HUES6 (cell line): ENCODE data around the gene CLK1.
A peak's percentile ranks its signal among the peaks of the same experiment; 100 is the strongest.
"Not testable (repeated sequence)": the region's sequence is repeated elsewhere in the genome, so short reads cannot be mapped to it uniquely, and the experiment has no call there.

Source experiments
- H3K27ac ChIP-seq: 2 replicates; pipeline ENCODE4 v1.7.0; 2013; ENCODE audit warnings: low read depth, mild to moderate bottlenecking, low read length, inconsistent platforms
- H3K27me3 ChIP-seq: 2 replicates; pipeline ENCODE4 v1.6.1; 2013; ENCODE audit warnings: low read length; ENCODE audit not compliant: control insufficient read depth, insufficient read depth
- H3K36me3 ChIP-seq: 2 replicates; pipeline ENCODE4 v1.6.1; 2013; ENCODE audit warnings: low read length; ENCODE audit not compliant: control insufficient read depth, insufficient read depth
- H3K4me1 ChIP-seq: 2 replicates; pipeline ENCODE4 v1.6.1; 2013; ENCODE audit warnings: low read length; ENCODE audit not compliant: control insufficient read depth, insufficient read depth
- H3K4me3 ChIP-seq: 2 replicates; pipeline ENCODE4 v1.5.1; 2013; ENCODE audit warnings: low read depth, low read length
- H3K9ac ChIP-seq: one replicate; pipeline ENCODE4 v1.6.1; 2013; ENCODE audit warnings: mild to moderate bottlenecking, low read length
- H3K9me3 ChIP-seq: 2 replicates; pipeline ENCODE4 v1.6.1; 2013; ENCODE audit warnings: low read depth, low read length; ENCODE audit not compliant: control insufficient read depth, insufficient read depth

The CLK1 gene

DNA sequence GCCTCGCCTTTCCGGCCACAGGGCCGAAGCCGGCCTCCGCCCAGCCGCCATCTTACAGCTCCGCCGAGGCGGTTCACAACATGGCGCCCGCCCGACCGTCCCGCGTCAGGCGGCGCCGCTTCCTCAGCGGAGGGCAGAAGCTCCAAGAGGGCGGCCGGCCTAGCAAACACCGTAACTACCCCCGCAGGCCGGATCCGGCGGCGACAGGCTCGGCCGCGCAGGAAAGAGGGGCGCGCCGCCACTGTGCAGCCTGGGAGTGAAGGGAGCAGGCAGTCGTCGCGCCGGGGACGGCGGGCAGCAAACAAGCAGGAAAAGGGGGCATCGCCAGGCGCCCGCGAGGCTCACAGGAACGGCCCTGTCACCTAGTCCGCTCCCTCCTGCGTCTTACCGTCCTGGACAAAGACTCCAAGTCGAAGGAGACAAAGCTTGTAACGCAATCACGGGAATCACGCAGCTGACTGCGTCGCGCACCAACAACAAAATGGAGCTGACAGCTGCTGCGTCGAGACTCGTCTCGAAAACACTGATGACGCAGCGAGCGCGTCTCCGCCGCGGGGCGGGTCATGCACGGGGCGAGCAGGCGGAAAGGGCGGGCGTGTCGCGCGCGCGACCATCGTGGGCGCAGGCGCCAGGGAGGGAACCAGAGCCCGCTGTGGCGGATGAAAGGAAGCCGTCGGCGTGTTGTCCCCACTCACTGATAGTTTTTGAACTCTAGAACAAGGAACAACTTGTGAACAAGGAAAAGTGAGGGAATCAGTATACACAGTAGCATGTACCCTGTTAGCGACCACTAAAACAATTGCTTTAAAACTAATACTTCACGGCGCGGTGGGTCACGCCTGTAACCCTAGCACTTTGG is at the start of gene CLK1:
Gene CLK1, minus strand, starts transcription at position 483 of the 859 bp plus-strand sequence. CDS start 2,796 bp downstream, outside the sequence.
- Histone ChIP-seq H3K27me3 (no peaks in the 10 kb centered on the region), H3K4me1 (peaks cover 3% of the 10 kb centered on the region), H3K9me3 (no peaks in the 10 kb centered on the region), H3K4me3 (peak within 1 kb of the TSS; percentile 85), H3K36me3 (peaks cover 22% of the 10 kb centered on the region), H3K9ac (peak within 1 kb of the TSS; percentile 94), H3K27ac (peak within 1 kb of the TSS; percentile 92)

DNA sequence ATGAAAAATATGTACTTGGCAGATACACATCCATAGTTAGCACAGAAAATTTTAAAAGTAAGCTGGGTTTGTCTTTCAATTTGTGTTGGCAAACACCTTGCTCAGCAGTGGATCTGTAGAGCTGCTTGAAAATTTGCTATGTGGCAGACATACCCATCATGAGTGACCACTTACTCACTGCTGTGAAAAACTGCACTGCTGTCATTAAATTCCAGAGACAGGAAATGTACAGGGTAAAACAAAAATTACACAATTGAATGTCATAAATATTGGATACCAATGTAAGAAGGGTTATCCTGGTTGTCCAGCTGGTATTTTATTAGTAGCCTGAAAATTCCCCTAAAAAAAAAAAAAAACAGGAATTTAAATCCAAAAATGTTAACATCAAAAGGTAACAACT is 49.2 kb upstream of the CLK1 start:
- no peaks in the 10 kb centered on the region for H3K27me3 ChIP-seq
- no peaks in the 10 kb centered on the region for H3K4me1 ChIP-seq
- no peak overlapping the region for H3K4me3 ChIP-seq
- no peak overlapping the region for H3K27ac ChIP-seq
- no peaks in the 10 kb centered on the region for H3K9me3 ChIP-seq
- no peak overlapping the region for H3K9ac ChIP-seq
- peaks cover 87% of the 10 kb centered on the region for H3K36me3 ChIP-seq

DNA sequence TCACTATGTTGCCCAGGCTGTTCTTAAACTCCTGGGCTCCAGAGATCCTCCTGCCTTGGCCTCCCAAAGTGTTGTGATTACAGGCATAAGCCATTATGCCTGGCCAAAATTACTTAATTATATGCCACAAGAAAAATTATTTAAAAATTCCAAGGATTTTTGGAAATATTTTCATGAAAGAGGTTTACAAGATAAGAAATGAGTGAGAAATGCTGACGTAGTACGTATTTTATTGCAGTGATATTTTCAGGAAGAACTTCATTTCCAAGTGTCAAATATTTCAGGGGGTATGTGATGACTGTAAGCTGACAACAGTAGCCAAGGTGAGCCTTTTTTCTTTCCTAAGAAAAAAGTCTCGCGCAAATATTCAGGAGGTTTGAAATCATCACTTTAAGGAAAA is 45.5 kb upstream of the CLK1 start:
- Histone ChIP-seq H3K36me3 (peaks cover 75% of the 10 kb centered on the region), H3K4me1 (no peaks in the 10 kb centered on the region), H3K9me3 (no peaks in the 10 kb centered on the region), H3K4me3 (no peak overlapping the region), H3K27ac (no peak overlapping the region), H3K27me3 (no peaks in the 10 kb centered on the region), H3K9ac (no peak overlapping the region)

DNA sequence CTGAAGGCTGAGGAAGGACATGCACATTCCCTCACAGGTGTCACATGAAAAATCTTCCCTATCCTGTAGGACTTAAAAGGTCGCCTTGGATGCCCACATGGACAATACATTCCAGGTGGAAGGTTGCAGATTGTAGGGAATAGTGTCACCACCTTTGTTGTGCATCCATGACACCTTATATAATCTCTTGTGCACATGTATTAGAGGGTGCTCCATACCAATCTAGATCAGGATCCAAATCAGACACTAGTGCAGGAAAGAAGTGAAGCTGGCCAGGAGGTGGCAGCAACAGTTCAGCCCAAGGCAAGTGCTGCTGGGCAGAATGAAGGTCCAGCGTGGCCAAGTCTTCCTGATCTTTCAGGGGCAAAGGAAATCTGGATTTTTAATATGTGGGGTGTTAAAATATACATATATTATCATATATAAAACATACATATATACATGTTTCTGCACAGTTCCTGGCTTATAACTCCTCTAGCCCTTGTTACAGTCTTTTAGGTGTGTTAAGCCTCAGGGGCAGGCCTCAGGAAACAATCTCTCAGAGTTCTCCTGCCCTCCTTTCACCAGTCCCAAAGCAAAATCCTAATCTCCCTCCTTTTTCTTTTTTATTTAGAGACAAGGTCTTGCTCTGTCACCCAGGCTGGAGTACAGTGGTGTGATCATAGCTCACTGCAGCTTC is 41.3 kb upstream of the CLK1 start:
- Histone ChIP-seq H3K4me3 (no peak overlapping the region), H3K9ac (no peak overlapping the region), H3K27ac (no peak overlapping the region), H3K36me3 (peaks cover 69% of the 10 kb centered on the region), H3K9me3 (no peaks in the 10 kb centered on the region), H3K4me1 (no peaks in the 10 kb centered on the region), H3K27me3 (no peaks in the 10 kb centered on the region)

DNA sequence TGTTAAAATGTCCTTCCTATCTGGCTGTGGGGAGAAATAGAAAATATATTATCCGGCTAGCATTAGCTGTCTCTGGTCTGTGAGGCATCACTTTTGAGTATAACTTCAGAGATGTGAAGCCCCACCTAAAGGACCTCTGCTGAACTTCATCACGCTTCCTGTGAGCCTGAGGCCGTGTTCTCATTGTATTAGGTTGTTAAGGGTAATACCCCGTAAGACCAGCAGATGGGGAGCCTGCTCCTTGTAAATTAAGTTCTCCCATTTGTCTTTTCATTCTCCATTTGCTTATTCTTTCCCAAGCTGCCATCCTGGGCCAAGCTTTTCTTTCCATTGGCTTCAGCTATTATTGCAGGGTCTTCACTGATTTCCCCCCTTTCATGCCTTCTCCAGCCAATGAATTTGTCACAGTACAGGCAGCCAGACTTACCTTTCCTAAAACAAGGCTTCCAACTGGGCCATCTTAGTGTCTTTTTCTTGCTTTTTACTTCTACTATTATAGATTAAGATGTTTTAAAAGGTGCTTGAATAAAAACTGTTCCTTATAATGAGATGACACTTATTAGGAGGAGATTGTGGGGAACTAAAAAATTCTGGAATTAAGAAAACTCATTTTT is 37.1 kb upstream of the CLK1 start:
- H3K9me3 ChIP-seq, result no peaks in the 10 kb centered on the region
- no peak overlapping the region for H3K27ac ChIP-seq

DNA sequence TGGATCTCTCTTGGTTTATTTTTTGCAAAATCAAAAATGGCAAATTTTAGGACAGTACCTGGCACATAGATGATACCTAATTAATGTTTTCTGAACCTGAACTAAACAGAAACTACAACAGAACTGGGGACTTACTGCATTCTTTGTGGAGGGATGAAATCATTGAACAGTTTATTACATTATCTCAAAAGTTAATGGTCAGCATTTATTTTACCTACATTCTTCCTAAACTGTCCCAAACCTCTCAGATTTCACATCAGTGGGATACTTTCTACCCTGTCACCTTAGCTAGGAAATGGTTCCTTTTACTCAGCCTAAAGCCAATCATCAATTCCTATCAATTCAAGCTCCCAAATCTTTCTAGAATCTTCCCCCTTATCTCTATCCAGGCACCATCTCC is 35.0 kb upstream of the CLK1 start:
- Histone ChIP-seq H3K4me1 (no peaks in the 10 kb centered on the region), H3K4me3 (no peak overlapping the region), H3K27ac (no peak overlapping the region), H3K9me3 (no peaks in the 10 kb centered on the region), H3K36me3 (peaks cover 88% of the 10 kb centered on the region), H3K27me3 (no peaks in the 10 kb centered on the region), H3K9ac (no peak overlapping the region)

More for the DNA sequence above, 37.1 kb upstream of the CLK1 start:
- H3K9ac ChIP-seq, result no peak overlapping the region
- no peaks in the 10 kb centered on the region for H3K27me3 ChIP-seq
- no peak overlapping the region for H3K4me3 ChIP-seq
- peaks cover 80% of the 10 kb centered on the region for H3K36me3 ChIP-seq
- no peaks in the 10 kb centered on the region for H3K4me1 ChIP-seq

DNA sequence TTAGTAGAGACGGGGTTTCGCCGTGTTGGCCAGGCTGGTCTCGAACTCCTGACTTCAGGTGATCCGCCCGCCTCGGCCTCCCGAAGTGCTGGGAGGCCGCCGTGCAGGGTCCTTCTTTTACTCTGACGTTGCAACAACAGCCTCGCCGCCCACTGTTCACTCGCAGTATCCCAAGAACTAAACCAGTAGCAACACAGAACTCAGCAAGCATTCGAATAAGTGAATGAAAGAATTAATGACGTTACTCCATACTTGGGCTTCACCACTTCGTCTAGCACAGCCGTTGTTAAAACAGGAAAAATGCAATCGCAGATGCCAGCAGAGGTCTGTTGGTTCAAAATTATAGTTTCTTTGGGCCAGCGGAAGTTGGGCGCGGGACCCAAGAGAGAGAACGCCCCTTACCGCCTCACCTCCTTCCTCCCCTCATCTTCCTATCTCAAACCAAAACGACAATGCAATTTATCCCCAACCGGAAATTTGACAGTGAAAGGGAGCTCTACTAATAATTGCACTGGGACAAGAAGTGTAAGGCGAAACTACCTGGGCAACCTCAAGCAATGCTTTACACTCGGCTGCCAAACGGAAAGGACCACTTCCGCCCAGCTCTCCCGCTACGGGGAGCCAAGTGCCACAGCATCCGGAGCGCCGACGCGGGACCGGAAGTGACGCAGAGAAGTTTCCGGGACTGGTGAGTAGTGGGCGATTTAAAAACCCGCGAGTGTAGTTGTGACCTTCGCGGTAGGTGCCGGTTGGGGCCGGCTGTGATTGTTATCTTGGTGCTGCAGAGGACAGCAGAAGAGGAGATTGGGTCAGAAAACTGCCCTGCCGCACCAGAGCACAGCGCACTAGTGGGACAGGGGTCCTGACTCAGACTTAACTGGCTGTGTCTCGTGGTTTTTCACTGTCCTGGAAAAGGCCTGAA is 24.5 kb upstream of the CLK1 start, which contains the start of the genes NIF3L1 and PPIL3:
Gene NIF3L1, plus strand, starts transcription at position 668 of the 922 bp plus-strand sequence. CDS start 2,573 bp downstream, outside the sequence.
Gene PPIL3, minus strand, starts transcription at position 374 of the 922 bp plus-strand sequence. CDS start 1,462 bp downstream, outside the sequence.
- Histone ChIP-seq H3K4me1 (peaks cover 5% of the 10 kb centered on the region), H3K27me3 (no peaks in the 10 kb centered on the region), H3K36me3 (peaks cover 33% of the 10 kb centered on the region), H3K9ac (peak within 1 kb of the TSS; percentile 96), H3K4me3 (peak within 1 kb of the TSS; percentile 93), H3K9me3 (no peaks in the 10 kb centered on the region), H3K27ac (peak within 1 kb of the TSS; percentile 87)

DNA sequence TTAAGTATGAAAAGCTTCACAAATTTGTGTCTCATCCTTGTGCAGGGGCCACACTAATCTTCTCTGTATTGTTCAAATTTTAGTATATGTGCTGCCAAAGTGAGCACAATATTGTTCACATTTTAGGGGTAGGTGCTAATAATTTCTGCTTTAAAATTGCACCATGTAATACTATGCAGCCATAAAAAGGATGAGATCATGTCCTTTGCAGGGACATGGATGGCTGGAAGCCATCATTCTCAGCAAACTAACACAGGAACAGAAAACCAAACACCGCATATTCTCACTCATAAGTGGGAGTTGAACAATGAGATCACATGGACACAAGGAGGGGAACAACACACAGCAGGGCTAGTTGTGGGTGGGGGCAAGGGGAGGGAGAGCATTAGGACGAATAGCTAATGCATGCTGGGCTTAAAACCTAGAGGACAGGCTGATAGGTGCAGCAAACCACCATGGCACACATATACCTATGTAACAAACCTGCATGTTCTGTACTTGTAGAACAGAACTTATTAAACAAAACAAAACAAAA is 17.3 kb upstream of the CLK1 start:
- not testable (repeated sequence) for H3K4me1 ChIP-seq, H3K4me3 ChIP-seq, H3K9me3 ChIP-seq, H3K27me3 ChIP-seq, H3K27ac ChIP-seq, H3K9ac ChIP-seq
- peaks cover 81% of the 10 kb centered on the region for H3K36me3 ChIP-seq

DNA sequence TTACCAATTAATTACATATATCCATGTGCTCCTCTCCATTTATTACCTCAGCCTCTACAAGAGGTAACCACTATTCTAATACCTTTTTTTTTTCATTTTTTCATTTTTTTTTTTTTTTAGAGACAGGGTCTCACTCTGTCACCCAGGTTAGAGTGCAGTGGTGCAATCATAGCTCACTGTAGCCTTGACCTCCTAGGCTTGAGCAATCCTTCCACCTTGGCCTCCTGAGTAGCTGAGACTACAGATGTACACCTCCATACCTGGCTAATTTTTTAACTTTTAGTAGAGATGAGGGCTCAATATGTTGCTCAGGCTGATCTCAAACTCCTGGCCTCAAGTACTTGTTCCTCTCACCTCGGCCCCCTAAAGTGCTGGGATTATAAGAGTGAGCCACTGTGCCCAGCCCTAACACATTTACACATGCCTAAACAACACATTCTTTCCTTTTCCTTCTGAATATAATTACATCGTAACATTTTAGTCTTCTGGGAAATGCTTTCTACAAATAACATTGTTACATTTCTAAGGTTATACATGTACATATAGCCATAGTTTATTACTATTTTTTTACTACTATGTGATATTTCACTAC is 13.9 kb upstream of the CLK1 start:
- no peaks in the 10 kb centered on the region for H3K27me3 ChIP-seq
- no peak overlapping the region for H3K9ac ChIP-seq
- H3K36me3 ChIP-seq, result peaks cover 81% of the 10 kb centered on the region

DNA sequence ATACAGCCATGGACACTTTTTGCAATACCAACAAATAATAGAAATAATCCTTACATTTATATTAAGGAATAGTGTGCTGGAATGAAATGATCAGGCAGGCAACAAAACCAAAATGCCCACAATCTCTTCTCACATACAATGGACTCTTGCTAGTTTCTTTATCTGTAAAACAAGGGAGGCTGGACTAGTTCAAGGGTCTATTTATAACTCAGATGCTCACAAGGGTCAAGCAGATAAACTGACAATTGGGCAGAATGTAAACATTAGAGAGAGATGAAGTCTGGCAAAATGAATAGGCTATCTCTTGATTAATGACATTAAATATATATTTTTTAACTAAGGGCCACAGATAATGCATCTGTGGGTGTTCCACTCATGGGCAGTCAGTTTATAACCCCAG is 13.0 kb upstream of the CLK1 start:
- Histone ChIP-seq H3K27me3 (no peaks in the 10 kb centered on the region), H3K9ac (no peak overlapping the region), H3K4me1 (no peaks in the 10 kb centered on the region), H3K27ac (no peak overlapping the region), H3K9me3 (no peaks in the 10 kb centered on the region), H3K36me3 (peaks cover 80% of the 10 kb centered on the region), H3K4me3 (no peak overlapping the region)

More for the DNA sequence above, 13.9 kb upstream of the CLK1 start:
- no peak overlapping the region for H3K4me3 ChIP-seq
- H3K27ac ChIP-seq, result no peak overlapping the region
- H3K4me1 ChIP-seq, result no peaks in the 10 kb centered on the region
- no peaks in the 10 kb centered on the region for H3K9me3 ChIP-seq
